ENCODE measurements around the gene MGRN1.
"Not testable (repeated sequence)": the region's sequence is repeated elsewhere in the genome, so short reads cannot be mapped to it uniquely, and the experiment has no call there.

The MGRN1 gene

GRCh38 chr16:4734063-4734729 lies 109.6 kb downstream of the MGRN1 start, which contains the start of the genes ANKS3 and DNAAF8:
Gene ANKS3 (minus strand): TSS chr16:4734271. CDS start chr16:4730149, 4,122 bp downstream.
Gene DNAAF8 (plus strand): TSS chr16:4734537. CDS start chr16:4736515, 1,978 bp downstream.
- DNase-seq (ENCODE audit: low read depth in 2 of 2), result peak; percentile 58 to 72

- DNase-seq (ENCODE audit: low read depth in 2 of 2), result peak; percentile 82 to 93
Observed at GRCh38 chr16:4734730-4735535, 110.3 kb downstream of the MGRN1 start.

- no peak for DNase-seq (ENCODE audit: low read depth in 2 of 2)
Observed at GRCh38 chr16:4736546-4736945, 111.9 kb downstream of the MGRN1 start.

- DNase-seq (ENCODE audit: low read depth in 2 of 2), result no peak
Observed at GRCh38 chr16:4737545-4737944, 112.9 kb downstream of the MGRN1 start.

GRCh38 chr16:4738370-4738769 lies 113.7 kb downstream of the MGRN1 start:
- DNase-seq (ENCODE audit: low read depth in 2 of 2), result not testable (repeated sequence)

Data from stimulated activated CD4-positive, alpha-beta T cell treated with anti-CD3 and anti-CD28 coated beads, Interleukin-15, amount 100 ng/mL, for 48 hours (primary cell).